Stimulated activated CD4-positive, alpha-beta T cell treated with anti-CD3 and anti-CD28 coated beads, Interleukin-12 subunit alpha, Interleukin-12 subunit beta, amount 100 ng/mL, for 4 hours (primary cell): ENCODE measurements around the gene OR52E1.
"Not testable (repeated sequence)": the region's sequence is repeated elsewhere in the genome, so short reads cannot be mapped to it uniquely, and the experiment has no call there.

Experiments used
- DNase-seq: peaks from one replicate; pipeline ENCODE4 v3.0.0-alpha.2; 2020

The OR52E1 gene

GRCh38 chr11:5069272-5069671 lies at the start of gene OR52E1:
OR52E1 (plus strand) TSS chr11:5069572.
- DNase-seq: no peak

GRCh38 chr11:5021996-5022395 lies 47.4 kb upstream of the OR52E1 start:
- no peak for DNase-seq

GRCh38 chr11:5036669-5037068 lies 32.7 kb upstream of the OR52E1 start:
- no peak for DNase-seq

- DNase-seq: no peak
These were observed 31.4 kb upstream of the OR52E1 start for GRCh38 chr11:5037926-5038325.

GRCh38 chr11:5038341-5038740 lies 31.0 kb upstream of the OR52E1 start:
- no peak for DNase-seq

- DNase-seq: no peak
These were observed 28.5 kb upstream of the OR52E1 start for GRCh38 chr11:5040876-5041275.

GRCh38 chr11:5042091-5042490 lies 27.3 kb upstream of the OR52E1 start:
- no peak for DNase-seq

GRCh38 chr11:5043380-5043779 lies 26.0 kb upstream of the OR52E1 start:
- no peak for DNase-seq

- DNase-seq: no peak
These were observed 23.1 kb upstream of the OR52E1 start, which contains the start of gene OR52J3 for GRCh38 chr11:5046226-5046625. OR52J3 (plus strand) TSS chr11:5046526; CDS start chr11:5046526, 0 bp downstream.

GRCh38 chr11:5046754-5047330 lies 22.5 kb upstream of the OR52E1 start:
- no peak for DNase-seq

- DNase-seq: not testable (repeated sequence)
These were observed 10.7 kb upstream of the OR52E1 start for GRCh38 chr11:5058679-5059078.

GRCh38 chr11:5059391-5059790 lies 10.0 kb upstream of the OR52E1 start, which contains the start of gene OR52E2:
OR52E2 (minus strand) TSS chr11:5059627; CDS start chr11:5059627, 0 bp downstream.
- no peak for DNase-seq

- DNase-seq: no peak
These were observed 4.3 kb upstream of the OR52E1 start for GRCh38 chr11:5065027-5065426.

- no peak for DNase-seq
These were observed 2.4 kb downstream of the OR52E1 start for GRCh38 chr11:5071799-5072198.

GRCh38 chr11:5081405-5081804 lies 12.0 kb downstream of the OR52E1 start:
- no peak for DNase-seq

- DNase-seq: no peak
These were observed 14.2 kb downstream of the OR52E1 start for GRCh38 chr11:5083602-5084001.

GRCh38 chr11:5088556-5088955 lies 19.2 kb downstream of the OR52E1 start:
- no peak for DNase-seq

- no peak for DNase-seq
These were observed 21.3 kb downstream of the OR52E1 start for GRCh38 chr11:5090668-5091067.

GRCh38 chr11:5092821-5093585 lies 23.6 kb downstream of the OR52E1 start:
- no peak for DNase-seq

- no peak for DNase-seq
These were observed 26.6 kb downstream of the OR52E1 start for GRCh38 chr11:5096011-5096410.

GRCh38 chr11:5102246-5102645 lies 32.9 kb downstream of the OR52E1 start:
- DNase-seq: no peak

- DNase-seq: no peak
These were observed 33.7 kb downstream of the OR52E1 start for GRCh38 chr11:5103066-5103465.

GRCh38 chr11:5107285-5107684 lies 37.9 kb downstream of the OR52E1 start:
- DNase-seq: no peak

- no peak for DNase-seq
These were observed 46.0 kb downstream of the OR52E1 start for GRCh38 chr11:5115339-5115738.

GRCh38 chr11:5117588-5117987 lies 48.2 kb downstream of the OR52E1 start:
- no peak for DNase-seq
